GM23248 (cell line): Measurements from ENCODE around the gene CCDC92.

ENCODE experiments used
- EZH2 ChIP-seq: fragments of 200-600 bp; sonication (generic); IDR thresholded peaks from 2 replicates; pipeline ENCODE4 v1.6.1; 2018; ENCODE audit warnings: antibody characterized with exemption, mild to moderate bottlenecking; ENCODE audit not compliant: insufficient read depth, poor library complexity, severe bottlenecking
- EZH2phosphoT487 ChIP-seq: fragments of 200-600 bp; sonication (generic); IDR thresholded peaks from 2 replicates; pipeline ENCODE4 v1.6.1; 2018; ENCODE audit warnings: antibody characterized with exemption, moderate library complexity, mild to moderate bottlenecking, low read depth; ENCODE audit not compliant: insufficient read depth

DNA sequence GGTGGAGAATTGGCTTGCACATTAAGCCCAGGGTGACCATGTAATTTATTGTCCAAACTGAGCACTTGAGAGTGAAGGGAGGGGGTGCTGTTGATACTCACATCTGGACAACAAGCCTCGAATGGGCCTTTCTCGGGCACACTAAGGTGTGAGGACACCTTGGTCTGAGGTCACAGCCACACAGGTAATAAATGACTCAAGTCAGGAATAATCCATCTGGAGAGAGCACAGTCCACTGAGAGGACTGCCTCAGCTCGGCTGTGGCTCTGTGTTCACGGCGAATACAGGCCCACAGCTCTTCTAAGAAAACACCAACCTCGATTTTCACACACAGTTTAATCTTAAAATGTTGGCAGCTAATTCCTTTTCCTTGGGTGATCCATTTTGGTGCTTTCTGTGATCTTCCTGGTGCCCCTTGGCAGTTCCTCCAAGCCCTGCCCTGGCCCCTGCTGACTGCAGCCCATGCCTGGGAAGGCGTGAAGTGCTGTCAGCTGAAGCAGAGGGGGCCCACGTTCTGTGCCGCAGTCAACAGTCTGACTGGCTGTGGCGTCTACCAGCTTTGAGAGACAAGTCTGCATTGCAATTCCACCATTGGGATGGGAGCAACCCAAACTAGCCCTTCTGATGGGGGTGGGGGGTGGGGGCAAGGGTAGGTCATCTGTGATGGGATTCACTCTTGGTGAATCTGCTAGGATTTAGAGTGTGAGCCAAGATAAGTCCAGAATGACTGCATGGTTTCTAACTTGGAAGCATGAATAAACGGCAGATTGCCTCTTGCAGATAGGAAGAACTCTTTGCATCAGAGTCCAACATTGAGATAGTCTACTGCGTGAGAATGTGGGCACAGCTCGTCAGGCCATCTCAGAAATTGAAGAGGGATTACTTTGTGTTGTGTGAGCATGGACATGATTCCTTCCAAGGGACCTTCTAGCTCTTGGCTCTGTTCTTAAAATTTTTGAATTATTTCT, 43.1 kb upstream of the CCDC92 start:
- TF ChIP-seq EZH2, result no peak
- no peak for TF ChIP-seq EZH2phosphoT487
